GM19239 (cell line): ENCODE results near the gene SGSH.
"Not testable (repeated sequence)": the region's sequence is repeated elsewhere in the genome, so short reads cannot be mapped to it uniquely, and the experiment has no call there.

ENCODE experiments used
- DNase-seq: peaks from one replicate; pipeline ENCODE4 v3.0.0; 2011; ENCODE audit warnings: low spot score; ENCODE audit not compliant: insufficient read length
- FAIRE-seq: peaks from 2 replicates; lab custom pipeline; 2011; peaks lifted over from hg19 to GRCh38; lab: Jason Lieb, UNC

SGSH gene

GRCh38 chr17:80254396-80255251, 34.5 kb upstream of the SGSH start:
- DNase-seq (peak; percentile 65), FAIRE-seq (peak; percentile 95)

DNA sequence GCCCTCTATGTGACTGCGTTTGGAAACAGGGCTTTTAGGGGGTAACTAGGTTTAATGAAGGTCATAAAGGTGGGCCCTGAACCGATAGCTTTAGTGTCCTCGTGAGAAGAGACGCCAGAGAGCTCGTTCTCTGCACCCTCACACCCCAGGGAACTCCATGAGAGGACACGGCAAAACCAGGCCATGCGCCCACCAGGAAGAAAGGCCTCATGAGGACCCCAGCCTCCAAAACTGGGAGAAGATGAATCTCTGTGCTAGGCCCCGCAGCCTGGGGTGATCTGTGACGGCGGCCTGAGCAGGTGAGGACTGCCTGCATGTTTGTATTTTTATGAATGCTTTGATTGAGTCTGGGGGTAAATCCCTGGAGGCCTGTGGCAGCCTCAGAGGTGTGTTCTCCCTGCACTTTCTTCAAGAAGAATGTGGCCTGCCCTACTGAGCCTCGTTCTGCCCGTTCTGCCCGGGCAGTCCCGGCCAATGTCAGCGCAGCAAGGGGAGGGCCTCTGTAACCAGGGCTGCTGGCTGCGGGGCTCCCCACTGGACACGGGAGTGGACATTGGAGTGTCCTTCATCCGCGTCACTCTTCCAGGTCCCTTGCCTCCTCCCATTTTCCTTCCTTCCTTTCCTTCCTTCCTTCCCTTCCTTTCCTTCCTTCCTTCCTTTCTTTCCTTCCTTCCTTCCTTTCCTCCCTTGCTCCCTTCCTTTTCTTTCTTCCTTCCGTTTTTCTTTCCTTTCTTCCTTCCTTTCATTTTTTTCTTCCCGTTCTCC, 33.7 kb upstream of the SGSH start:
- DNase-seq (no peak), FAIRE-seq (no peak)

DNA sequence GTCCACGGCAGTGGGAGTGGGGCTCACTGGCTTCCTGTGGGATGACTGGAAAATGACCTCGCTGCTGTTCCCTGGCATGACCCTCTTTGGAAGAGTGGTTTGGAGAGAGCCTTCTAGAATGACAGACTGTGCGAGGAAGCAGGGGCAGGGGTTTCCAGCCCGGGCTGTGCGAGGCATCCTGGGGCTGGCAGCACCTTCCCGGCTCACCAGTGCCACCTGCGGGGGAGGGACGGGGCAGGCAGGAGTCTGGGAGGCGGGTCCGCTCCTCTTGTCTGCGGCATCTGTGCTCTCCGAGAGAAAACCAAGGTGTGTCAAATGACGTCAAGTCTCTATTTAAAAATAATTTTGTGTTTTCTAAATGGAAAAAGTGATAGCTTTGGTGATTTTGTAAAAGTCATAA, 32.7 kb upstream of the SGSH start:
- peak; percentile 85 for DNase-seq
- FAIRE-seq, result no peak

- FAIRE-seq, result no peak
These were observed 31.8 kb upstream of the SGSH start for GRCh38 chr17:80251966-80252365.

GRCh38 chr17:80248894-80249710, 29.0 kb upstream of the SGSH start:
- no peak for FAIRE-seq
- DNase-seq, result no peak

More at GRCh38 chr17:80251966-80252365, 31.8 kb upstream of the SGSH start:
- DNase-seq, result no peak

- DNase-seq (no peak), FAIRE-seq (no peak)
These were observed 28.1 kb upstream of the SGSH start for GRCh38 chr17:80248001-80248893.

DNA sequence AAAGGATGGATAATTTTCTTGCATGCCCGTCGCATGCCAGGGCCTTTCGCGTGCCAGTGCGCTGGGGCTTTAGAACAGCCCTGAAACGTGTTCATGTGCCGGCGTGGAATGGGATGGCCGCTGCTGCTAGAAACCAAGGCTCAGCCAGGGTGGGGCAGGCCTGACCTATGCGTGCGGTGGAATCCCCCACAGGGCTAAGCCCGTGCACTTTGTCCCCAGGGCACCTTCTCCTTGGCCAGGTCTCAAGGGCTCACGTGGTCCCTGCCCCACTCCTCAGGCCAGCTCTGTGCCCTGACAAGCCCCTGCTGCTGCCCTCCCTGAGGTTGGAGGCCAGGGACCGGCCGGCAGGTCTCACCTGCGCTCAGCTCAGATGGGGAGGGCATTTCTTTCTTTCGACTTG, 27.4 kb upstream of the SGSH start:
- DNase-seq (no peak), FAIRE-seq (no peak)

DNA sequence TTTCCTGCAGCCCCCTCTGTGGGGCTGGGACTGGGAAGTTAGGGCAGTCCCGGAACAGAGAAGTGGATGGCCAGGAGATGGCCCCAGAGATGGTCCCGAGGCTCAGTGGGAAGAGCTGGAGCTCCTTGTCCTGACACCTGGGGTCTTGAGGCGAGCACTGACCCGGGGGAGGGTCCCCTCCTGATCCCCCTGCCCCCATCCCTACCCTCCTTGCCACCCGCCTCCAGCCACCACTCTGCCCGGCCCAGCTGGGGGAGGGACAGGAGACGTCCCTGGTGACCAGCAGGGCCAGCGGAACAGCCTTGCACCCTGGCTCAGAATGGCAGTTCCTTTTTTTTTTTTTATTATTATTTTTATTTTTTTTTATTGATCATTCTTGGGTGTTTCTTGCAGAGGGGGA, 26.6 kb upstream of the SGSH start:
- no peak for DNase-seq
- FAIRE-seq, result no peak

DNA sequence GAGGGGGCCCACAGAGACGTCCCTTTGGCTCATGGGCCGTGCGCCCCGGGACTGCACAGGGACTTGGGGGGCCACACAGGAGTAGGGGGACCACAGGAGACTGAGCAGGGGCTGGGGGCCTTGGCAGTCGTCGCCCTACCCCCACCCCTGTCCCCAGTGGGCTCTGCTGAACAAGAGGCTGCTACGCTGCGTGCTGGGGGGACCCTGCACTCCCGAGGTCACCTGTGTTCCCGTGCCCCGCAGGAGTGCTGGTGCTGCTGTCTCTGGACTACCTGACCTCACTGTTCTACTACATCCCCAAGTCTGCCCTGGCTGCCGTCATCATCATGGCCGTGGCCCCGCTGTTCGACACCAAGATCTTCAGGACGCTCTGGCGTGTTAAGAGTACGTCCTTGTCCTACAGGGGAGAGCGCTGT, 26.1 kb upstream of the SGSH start:
- no peak for DNase-seq
- no peak for FAIRE-seq

- FAIRE-seq (no peak), DNase-seq (no peak)
These were observed 25.6 kb upstream of the SGSH start for GRCh38 chr17:80245566-80246265.

GRCh38 chr17:80244871-80245509, 24.9 kb upstream of the SGSH start:
- DNase-seq, result no peak
- FAIRE-seq, result no peak

GRCh38 chr17:80244448-80244847, 24.3 kb upstream of the SGSH start:
- not testable (repeated sequence) for DNase-seq, FAIRE-seq

DNA sequence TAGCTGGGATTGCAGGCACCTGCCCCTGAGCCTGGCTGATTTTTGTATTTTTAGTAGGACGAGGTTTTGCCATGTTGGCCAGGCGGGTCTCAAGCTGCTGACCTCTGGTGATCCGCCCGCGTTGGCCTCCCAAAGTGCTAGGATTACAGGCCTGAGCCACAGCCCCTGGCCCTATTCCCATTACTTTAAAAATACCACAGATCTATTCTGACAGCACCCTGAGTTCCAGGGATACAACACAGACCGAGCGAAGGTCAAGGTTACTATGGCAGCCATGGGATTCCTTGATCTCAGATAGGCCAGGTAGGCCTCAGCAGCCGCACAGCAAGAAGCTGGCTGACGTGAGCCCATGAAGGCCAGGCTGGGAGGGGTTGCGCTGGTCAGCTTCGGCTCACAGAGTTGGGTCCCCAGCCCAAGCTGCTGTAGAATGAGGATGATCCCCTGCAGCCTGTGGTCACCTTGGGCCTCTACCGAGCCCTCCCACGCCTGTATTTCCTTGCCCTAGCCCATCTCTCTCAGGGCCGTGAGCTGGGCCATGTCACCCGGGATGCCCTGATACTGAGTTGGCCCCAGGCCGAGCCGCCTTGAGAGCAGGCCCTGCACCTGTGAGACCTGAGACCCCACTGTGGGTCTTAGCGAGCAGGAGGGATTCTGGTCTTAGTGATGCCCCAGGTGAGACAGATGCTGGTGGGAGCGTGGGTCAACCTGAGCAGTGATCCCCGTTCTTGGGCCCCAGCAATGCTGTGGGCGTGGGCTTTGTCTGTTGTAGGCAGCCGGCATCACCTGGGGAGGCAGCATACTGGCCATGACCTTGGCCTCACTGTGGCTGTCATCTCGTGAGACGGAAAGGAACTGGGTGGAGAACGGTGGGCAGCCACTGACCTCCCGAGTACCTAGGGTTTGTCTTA, 23.6 kb upstream of the SGSH start:
- no peak for FAIRE-seq
- DNase-seq, result no peak

DNA sequence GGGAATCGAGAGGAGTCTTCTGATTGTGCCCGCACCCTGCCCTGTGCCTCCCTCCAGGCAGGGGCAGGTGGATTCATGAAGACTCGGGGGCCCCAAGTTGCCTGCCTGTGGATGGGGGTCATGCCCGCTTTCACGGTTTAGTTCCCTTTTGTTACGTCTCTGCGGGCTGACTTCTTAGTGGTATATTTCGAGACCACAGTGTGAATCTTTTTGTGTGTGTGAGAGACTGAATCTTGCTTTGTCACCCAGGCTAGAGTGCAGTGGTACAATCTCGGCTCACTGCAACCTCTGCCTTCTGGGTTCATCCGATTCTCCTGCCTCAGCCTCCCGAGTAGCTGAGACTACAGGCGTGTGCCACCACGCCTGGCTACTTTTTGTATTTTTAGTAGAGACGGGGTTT, 22.4 kb upstream of the SGSH start:
- no peak for DNase-seq
- FAIRE-seq, result no peak

GRCh38 chr17:80237386-80237785, 17.3 kb upstream of the SGSH start:
- DNase-seq, result no peak
- no peak for FAIRE-seq

DNA sequence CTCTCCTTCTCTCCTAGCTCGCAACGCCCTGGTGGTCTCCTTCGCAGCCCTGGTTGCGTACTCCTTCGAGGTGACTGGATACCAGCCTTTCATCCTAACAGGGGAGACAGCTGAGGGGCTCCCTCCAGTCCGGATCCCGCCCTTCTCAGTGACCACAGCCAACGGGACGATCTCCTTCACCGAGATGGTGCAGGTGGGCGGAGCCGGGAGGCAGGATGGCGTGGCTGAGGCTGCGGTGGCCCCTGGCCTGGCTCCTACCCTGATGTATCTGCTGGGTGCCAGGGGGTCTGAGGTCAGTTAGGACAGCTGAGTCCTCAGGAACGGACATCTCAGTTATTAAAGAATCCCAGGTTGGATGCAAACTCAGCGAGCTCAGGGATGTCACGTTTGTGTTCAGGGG, 16.8 kb upstream of the SGSH start:
- DNase-seq (no peak), FAIRE-seq (no peak)

- DNase-seq, result no peak
- FAIRE-seq, result no peak
These were observed 13.1 kb upstream of the SGSH start for GRCh38 chr17:80233202-80233601.

DNA sequence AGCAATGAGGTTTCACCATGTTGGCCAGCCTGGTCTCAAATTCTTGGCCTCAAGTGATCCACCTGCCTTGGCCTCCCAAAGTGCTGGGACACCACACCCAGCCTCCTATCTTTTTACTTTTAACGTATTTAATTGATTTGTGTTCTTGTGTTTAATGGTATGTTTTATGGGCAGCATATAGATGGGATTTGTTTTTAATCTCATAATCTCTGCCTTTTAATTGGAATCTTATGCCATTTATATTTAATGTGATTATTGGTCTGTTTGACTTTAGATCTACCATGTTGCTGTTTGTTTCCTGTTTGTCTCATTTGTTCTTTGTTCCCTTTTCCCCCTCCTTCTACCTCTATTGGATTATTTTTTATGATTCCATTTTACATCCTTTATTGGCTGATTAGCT, 12.3 kb upstream of the SGSH start:
- no peak for DNase-seq
- FAIRE-seq, result no peak
